Measurements from ENCODE around the gene IRF1. TPM values are rescaled to one million over a fixed set of nuclear protein-coding genes. Genes with fewer than 3 reads are reported as not detected.

IRF1 gene
- total RNA-seq, 1 experiment from 2014 or later: 48.9 TPM

- TF ChIP-seq REST (IDR thresholded peaks at IDR 0.05; ENCODE audit: insufficient read depth in 1 of 2, low read depth in 2 of 2, low read length in 1 of 2): no peak
- no peak for TF ChIP-seq POLR2AphosphoS5 (IDR thresholded peaks at IDR 0.05; ENCODE audit: low read depth, low read length)
- TF ChIP-seq CTCF (IDR thresholded peaks at IDR 0.05): no peak
- TF ChIP-seq SIN3A (IDR thresholded peaks at IDR 0.05; ENCODE audit: borderline replicate concordance, insufficient read depth, low read depth, low read length): no peak
- TF ChIP-seq TCF7L2 (IDR thresholded peaks at IDR 0.05; ENCODE audit: low read depth, low read length): no peak
- intact Hi-C loops (cut with micrococcal nuclease; ENCODE audit: unreplicated experiment): loop anchor here (2.0 to 10.0 kb wide), 2 partner anchors 81 to 435 kb away; partner anchors contain the start of gene IL3
- DNase-seq (ENCODE audit: low read depth, low spot score) (no peak), ATAC-seq (no peak)
- H3K4me1 ChIP-seq (ENCODE audit: control insufficient read depth, insufficient read depth, low read length): peaks cover 26% of the 10 kb centered on the region
- in situ Hi-C loops (cut with HindIII; ENCODE audit: low pct_unique_long_range_greater_than_20kb, low sequenced_read_pairs): loop anchor here (25.0 kb wide), 1 partner anchor 112 kb away; no protein-coding TSS in a partner anchor
- ChIA-PET CTCF (interaction anchor here (3.3 kb wide), 1 partner anchor 112 kb away, joined by 20 read pairs; no protein-coding TSS in a partner anchor), POLR2A (no interaction called here)
- H3K27ac ChIP-seq (ENCODE audit: low read length): no peak overlapping the region; the same call in 1 of the 2 replicates
- no TSS peak for BruUV-seq (replicated peaks)
- H3K9me3 ChIP-seq (ENCODE audit: control insufficient read depth, insufficient read depth, low read depth, low read length): no peaks in the 10 kb centered on the region
- peaks cover 2% of the 10 kb centered on the region; the same call in 1 of the 2 replicates for H3K36me3 ChIP-seq (ENCODE audit: control insufficient read depth, insufficient read depth, low read length)
- H3K27me3 ChIP-seq (ENCODE audit: control insufficient read depth, insufficient read depth, low read length): no peaks in the 10 kb centered on the region
- no peak overlapping the region for H3K4me3 ChIP-seq (ENCODE audit: low read depth in 2 of 2, low read length in 2 of 2)
Observed at GRCh38 chr5:132499440-132500243, 9.1 kb upstream of the IRF1 start.

GRCh38 chr5:132498686-132499271 lies 8.2 kb upstream of the IRF1 start:
- CTCF ChIA-PET: interaction anchor here (0.6 to 1.7 kb wide), 3 partner anchors 76 to 290 kb away, joined by 3 to 11 read pairs (median 3); no protein-coding TSS in a partner anchor
- in situ Hi-C loops (cut with HindIII; ENCODE audit: low pct_unique_long_range_greater_than_20kb, low sequenced_read_pairs): loop anchor here (25.0 kb wide), 1 partner anchor 111 kb away; no protein-coding TSS in a partner anchor

More at GRCh38 chr5:132498686-132499271, 8.2 kb upstream of the IRF1 start:
- ATAC-seq: no peak
- Histone ChIP-seq H3K4me1 (ENCODE audit: control insufficient read depth, insufficient read depth, low read length) (peaks cover 26% of the 10 kb centered on the region), H3K27me3 (ENCODE audit: control insufficient read depth, insufficient read depth, low read length) (no peaks in the 10 kb centered on the region), H3K9me3 (ENCODE audit: control insufficient read depth, insufficient read depth, low read depth, low read length) (no peaks in the 10 kb centered on the region), H3K27ac (ENCODE audit: low read length) (peak overlapping the region; percentile 84), H3K4me3 (ENCODE audit: low read depth in 2 of 2, low read length in 2 of 2) (no peak overlapping the region), H3K36me3 (ENCODE audit: control insufficient read depth, insufficient read depth, low read length) (peaks cover 2% of the 10 kb centered on the region; the same call in 1 of the 2 replicates)
- POLR2A ChIA-PET: no interaction called here
- no TSS peak for BruUV-seq (replicated peaks)
- DNase-seq (ENCODE audit: low read depth, low spot score): no peak
- TF ChIP-seq CTCF (IDR thresholded peaks at IDR 0.05): no peak
- TF ChIP-seq TCF7L2 (IDR thresholded peaks at IDR 0.05; ENCODE audit: low read depth, low read length): no peak
- no peak for TF ChIP-seq SIN3A (IDR thresholded peaks at IDR 0.05; ENCODE audit: borderline replicate concordance, insufficient read depth, low read depth, low read length)
- no peak for TF ChIP-seq REST (IDR thresholded peaks at IDR 0.05; ENCODE audit: insufficient read depth in 1 of 2, low read depth in 2 of 2, low read length in 1 of 2)
- no peak for TF ChIP-seq POLR2AphosphoS5 (IDR thresholded peaks at IDR 0.05; ENCODE audit: low read depth, low read length)
- intact Hi-C loops (cut with micrococcal nuclease; ENCODE audit: unreplicated experiment): loop anchor here (10.0 kb wide), 1 partner anchor 434 kb away; the partner anchor contains the start of gene IL3
